Measurements from ENCODE around the gene PCTP.

The PCTP gene

DNA sequence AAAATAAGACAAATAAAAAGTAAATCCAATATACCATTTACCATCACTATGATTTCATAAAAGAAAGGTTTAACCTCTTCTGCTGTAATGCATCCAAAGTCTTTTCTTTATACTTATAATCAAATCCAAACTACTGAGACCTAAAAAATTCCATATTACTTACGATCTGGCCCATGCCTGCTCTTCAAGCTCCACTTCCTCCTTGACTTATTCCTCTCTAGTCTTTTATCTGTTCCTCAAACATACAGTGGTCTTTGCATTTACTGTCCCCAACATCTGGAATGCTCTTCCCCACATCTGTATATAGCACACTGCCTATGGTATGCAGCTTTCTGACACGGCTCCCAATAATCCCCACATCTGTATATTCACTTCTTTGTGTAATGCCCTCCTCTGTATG lies 33.8 kb downstream of the PCTP start:
- no peak for DNase-seq (ENCODE audit: low read depth, low spot score)
- ChIA-PET CTCF (interaction anchor here (7.7 kb wide), 1 partner anchor 13 kb away, joined by 57 read pairs; no protein-coding TSS in a partner anchor), POLR2A (no interaction called here)
- H3K4me3 ChIP-seq (ENCODE audit: low read depth, low read length) = no peak overlapping the region
- TF ChIP-seq, protein P1, sequence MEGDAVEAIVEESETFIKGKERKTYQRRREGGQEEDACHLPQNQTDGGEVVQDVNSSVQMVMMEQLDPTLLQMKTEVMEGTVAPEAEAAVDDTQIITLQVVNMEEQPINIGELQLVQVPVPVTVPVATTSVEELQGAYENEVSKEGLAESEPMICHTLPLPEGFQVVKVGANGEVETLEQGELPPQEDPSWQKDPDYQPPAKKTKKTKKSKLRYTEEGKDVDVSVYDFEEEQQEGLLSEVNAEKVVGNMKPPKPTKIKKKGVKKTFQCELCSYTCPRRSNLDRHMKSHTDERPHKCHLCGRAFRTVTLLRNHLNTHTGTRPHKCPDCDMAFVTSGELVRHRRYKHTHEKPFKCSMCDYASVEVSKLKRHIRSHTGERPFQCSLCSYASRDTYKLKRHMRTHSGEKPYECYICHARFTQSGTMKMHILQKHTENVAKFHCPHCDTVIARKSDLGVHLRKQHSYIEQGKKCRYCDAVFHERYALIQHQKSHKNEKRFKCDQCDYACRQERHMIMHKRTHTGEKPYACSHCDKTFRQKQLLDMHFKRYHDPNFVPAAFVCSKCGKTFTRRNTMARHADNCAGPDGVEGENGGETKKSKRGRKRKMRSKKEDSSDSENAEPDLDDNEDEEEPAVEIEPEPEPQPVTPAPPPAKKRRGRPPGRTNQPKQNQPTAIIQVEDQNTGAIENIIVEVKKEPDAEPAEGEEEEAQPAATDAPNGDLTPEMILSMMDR (IDR thresholded peaks at IDR 0.05; ENCODE audit: insufficient read depth, low read length, missing control alignments) = no peak

DNA sequence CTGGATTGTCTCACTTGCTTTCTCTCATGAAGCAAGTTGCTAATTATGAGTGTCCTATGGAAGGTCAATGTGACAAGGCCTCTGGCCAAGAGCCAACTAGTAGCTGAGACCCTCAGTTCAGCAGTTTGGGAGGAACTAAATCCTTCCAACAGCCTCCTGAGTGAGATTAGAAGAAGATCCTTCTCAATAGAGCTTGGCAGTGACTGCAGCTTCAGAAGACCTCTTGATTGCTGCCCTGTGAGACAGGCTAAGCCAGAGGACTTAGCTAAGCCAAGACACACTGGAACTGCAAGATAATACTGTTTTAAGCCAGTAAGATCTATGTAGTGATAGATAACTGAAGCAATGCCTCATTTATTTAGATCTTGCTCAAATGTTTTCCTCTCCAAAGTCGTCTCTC lies 34.3 kb downstream of the PCTP start:
- CTCF ChIA-PET = interaction anchor here (0.7 to 7.7 kb wide), 3 partner anchors 14 to 183 kb away, joined by 3 to 57 read pairs (median 3); no protein-coding TSS in a partner anchor
- POLR2A ChIA-PET = no interaction called here
- TF ChIP-seq, protein P1 (IDR thresholded peaks at IDR 0.05; ENCODE audit: insufficient read depth, low read length, missing control alignments) = no peak
- H3K4me3 ChIP-seq (ENCODE audit: low read depth, low read length) = no peak overlapping the region
- no peak for DNase-seq (ENCODE audit: low read depth, low spot score)

DNA sequence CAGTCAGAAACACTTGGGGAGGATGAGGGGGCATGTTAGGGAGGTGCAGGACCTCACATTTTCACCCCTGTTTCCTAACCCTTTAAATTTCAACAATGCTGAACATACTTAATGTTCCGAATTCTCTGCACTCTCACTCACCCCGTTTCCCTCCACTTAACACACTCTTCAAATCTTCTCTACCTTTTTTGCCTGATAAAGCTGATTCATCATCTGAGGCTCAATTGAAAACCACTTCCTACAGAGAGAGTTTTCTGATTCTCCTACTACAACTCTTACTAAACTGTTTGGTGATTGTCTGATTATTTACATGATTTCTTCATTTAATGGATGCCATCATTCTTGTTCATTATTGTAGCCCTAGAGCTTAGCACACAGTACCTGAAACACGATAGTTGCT lies 42.4 kb downstream of the PCTP start:
- TF ChIP-seq, protein P1 (IDR thresholded peaks at IDR 0.05; ENCODE audit: insufficient read depth, low read length, missing control alignments) = no peak
- CTCF ChIA-PET = no interaction called here
- POLR2A ChIA-PET = no interaction called here
- H3K4me3 ChIP-seq (ENCODE audit: low read depth, low read length) = no peak overlapping the region
- DNase-seq (ENCODE audit: low read depth, low spot score) = no peak

DNA sequence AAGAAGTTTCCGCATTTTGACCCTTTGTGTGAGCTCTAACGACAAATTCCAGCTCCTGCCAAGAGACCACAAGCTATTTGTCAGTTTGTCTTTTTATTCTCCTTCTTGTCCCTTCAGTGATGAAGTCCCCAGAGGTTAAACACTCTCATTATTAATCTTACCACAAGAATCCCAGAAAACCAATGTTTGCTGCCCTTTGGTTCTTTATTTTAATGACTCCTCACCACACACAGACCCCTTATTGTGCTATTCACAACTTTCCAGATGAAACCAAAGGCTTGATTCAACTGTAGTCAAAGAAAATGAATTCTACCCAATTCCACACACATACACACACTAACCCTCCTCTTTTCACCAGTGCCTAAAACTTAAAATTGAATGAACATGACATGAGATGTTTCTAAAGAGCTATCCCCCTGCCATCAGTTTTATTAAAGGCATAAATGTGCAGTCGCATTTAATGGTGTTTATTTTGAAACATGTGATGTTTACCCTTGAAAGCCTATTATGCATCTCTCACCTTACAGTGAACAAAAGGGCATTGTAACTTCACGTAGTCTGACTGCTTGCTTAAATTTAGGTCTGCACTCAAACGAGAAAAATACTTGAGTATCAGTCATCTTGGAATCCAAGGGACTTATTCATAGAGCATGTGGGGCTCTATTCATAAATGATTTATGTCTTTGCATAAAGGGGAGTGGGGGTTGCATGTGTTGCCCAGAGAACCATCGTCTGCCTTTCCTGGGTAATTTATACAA lies 44.1 kb downstream of the PCTP start:
- ChIA-PET CTCF (no interaction called here), POLR2A (no interaction called here)
- TF ChIP-seq, protein P1 (IDR thresholded peaks at IDR 0.05; ENCODE audit: insufficient read depth, low read length, missing control alignments) = no peak
- no peak overlapping the region for H3K4me3 ChIP-seq (ENCODE audit: low read depth, low read length)
- no peak for DNase-seq (ENCODE audit: low read depth, low spot score)

DNA sequence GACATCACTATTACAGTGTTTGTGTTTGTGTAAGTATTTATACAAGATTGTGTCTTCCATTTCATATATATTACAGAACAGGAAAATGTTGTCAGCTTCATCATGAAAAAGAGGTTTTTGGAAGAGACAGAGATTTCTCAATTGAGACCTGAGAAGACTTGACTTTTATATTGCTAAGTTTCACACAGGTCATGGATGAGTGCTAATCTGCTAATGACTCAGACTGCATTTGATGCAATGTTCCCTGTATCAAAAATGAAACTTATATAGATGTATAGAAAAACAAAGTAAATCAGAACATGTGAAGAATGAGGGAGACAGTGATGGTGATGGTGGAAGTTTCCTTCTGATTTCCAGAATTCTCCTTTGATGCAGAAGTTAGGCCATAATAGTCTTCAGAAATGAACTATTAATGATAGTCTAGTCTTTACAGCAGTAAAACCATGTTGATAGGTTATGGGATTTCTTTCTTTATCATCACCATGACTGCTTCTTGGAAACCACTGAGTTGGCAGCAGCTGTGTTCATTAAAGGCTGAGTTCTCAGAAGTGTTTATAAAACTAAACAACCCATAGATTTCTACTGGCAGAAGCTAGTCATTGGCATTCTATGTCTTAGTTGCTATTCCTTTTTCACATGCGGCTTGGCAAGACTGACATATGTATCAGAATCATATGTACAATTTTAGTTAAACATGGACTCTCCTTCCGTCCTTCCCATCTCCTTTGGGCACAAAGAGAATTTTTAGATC lies 56.1 kb downstream of the PCTP start:
- no peak for DNase-seq (ENCODE audit: low read depth, low spot score)
- ChIA-PET CTCF (no interaction called here), POLR2A (no interaction called here)
- TF ChIP-seq, protein P1 (IDR thresholded peaks at IDR 0.05; ENCODE audit: insufficient read depth, low read length, missing control alignments) = no peak
- no peak overlapping the region for H3K4me3 ChIP-seq (ENCODE audit: low read depth, low read length)

DNA sequence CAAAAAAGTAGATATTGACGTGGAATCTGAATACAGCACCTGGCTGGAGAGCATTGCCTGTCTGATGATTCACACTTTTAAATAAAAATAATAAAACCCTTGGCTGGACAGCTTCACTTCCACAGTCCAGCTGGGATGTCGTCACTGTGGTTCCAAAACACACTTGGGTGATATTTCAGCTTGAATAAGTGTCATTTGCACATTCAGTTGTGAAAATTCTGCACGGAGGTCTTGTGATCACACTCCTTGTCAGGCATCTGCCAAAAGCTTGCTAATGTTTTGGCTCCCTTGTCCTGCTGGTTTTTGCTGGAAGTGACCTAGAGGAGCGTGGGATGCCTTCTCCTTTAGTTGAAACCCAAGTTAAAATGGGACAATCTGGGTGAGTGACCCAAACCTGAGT lies 60.7 kb downstream of the PCTP start:
- TF ChIP-seq, protein P1 (IDR thresholded peaks at IDR 0.05; ENCODE audit: insufficient read depth, low read length, missing control alignments) = no peak
- POLR2A ChIA-PET = no interaction called here
- H3K4me3 ChIP-seq (ENCODE audit: low read depth, low read length) = no peak overlapping the region
- DNase-seq (ENCODE audit: low read depth, low spot score) = no peak
- CTCF ChIA-PET = no interaction called here
